HG03442 (cell line): ENCODE results near the gene PPIE.

ENCODE experiments used
- ATAC-seq: cut with Tn5 transposase; IDR thresholded peaks from one replicate; pipeline ENCODE4 v1.9.1; 2021; ENCODE audit warnings: mild to moderate bottlenecking, moderate library complexity; ENCODE audit not compliant: unreplicated experiment

The PPIE gene

DNA sequence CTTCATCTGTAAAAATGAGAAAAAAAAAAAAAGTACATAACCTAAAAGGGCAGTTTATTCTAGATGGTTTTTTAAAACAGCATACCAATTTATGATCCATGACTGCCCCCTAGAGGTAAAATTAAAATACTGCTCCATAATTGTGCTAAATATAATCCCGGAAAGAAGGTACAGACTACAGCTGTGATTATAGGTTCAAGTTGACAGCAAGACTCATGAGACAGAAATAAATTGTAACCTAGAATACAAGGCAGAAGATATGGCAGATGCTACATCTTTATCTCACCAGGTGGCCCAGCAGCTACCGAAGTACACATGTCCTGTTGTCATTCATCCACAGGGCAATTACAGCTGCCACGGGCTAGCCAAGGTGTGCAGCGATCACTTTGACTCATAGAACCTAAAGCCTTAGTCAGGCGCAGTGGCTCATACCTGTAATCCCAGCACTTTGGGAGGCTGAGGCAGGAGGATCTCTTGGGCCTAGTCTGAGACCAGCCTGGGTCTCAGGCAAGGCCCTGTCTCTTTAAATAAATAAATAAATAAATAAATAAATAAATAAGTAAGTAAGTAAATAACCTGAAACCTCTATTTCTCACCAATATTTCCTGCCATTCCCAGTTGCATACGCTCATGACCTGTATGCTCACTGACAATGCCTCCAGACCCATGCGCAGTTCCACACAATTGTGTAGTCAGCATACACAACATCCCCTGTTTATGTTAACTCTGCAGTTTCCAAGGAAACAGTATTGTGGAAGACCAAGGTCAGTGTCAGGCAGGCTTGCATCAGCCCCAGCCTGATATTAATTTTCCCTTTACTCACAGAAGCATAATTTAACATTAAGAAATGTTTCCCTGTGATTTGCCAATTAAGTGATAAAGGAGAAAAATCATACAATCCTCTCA, 18.3 kb upstream of the PPIE start:
- ATAC-seq: no peak

DNA sequence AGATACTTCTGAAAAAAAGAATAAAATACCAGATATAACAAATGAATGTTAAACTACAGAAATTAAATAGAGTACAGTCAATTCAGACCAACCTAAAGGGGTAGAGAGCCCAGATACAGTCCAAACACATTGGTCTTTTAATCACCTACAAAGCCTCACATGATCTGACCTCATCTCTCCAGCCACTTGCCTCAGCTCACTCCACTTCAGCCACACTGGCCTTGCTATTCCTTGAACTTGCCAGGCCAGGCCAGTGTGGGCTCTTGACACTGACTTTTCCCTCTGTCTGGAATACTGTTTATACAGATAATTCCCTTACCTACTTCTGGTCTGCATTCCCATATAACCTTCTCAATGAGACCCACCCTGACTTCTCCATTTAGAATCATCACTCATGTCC, 17.0 kb upstream of the PPIE start:
- no peak for ATAC-seq

DNA sequence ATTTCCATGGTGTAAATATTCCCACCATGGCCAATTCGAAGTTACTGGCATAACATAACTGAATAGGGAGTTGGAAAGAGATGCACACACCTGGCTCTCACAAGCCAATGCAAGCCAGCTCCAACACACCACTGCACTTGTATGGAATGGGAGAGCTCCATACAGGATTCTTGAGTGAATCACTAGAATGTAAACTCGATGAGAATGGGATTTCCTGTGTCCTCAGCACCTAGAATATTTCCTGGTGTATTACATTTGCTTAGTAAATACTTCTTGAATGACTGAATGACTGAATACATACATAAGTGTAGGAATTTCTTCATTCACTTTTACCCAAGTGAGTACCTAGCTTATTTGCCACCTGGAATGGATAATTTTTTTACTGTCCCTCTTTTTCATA, 16.2 kb upstream of the PPIE start:
- no peak for ATAC-seq

DNA sequence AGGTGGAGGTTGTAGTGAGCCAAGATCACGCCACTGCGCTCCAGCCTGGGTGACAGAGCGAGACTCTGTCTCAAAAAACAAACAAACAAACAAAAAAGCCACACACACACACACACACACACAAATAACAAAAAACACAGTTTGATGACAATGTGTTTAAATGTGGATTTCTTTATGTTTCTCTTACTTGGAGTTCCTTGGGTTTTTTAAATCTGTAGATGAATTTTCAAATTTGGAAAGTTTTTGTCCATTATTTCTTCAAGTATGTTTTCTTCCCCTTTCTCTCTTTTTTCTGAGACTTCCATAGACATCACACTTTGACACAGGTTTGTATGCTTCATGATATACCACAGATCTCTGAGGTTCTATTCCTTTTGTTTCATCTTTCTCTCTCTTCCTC, 12.1 kb upstream of the PPIE start:
- ATAC-seq: no peak

- ATAC-seq: no peak
Observed at GRCh38 chr1:39727221-39727931, 11.3 kb upstream of the PPIE start.

- ATAC-seq: no peak
Observed at GRCh38 chr1:39727932-39728317, 10.8 kb upstream of the PPIE start.

DNA sequence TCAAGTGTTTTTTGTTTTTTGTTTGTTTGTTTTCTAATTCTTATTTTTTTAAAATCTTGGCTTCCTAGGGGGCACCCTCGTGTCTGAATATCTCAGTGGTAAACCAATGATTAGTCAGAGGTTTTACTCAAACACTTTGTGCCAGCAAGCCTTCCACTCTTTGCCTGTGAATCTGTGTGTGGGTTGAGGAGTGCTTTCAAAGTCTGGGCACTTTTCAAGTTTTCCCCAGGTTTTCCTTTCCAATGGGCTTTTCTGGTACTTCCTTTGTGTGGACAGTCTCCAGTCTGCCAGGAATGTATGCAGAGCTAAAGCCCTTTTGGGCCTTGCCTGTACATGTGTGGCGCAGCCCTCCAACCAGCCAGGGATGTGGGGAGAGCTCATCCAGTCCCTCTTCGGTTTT, 9.7 kb upstream of the PPIE start:
- no peak for ATAC-seq

DNA sequence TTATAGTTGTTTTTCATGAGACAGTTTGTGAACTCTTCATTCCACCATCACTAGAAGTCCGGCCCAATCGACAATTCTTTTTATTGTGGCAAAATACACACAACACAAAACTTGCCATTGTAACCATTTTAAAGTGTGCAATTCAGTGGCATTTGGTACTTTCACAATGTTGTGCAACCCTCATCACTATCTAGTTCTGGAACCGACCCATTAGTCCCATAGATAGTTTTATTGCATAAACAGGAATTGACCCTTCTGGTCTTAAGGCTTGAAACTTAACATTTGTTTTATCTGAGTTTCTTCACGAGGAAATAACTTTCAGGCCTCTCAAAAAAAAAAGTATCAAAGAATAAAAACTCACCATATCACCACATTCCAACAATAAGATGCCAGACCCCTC, 8.8 kb upstream of the PPIE start:
- ATAC-seq: no peak

GRCh38 chr1:39732730-39733129, 6.0 kb upstream of the PPIE start:
- no peak for ATAC-seq

DNA sequence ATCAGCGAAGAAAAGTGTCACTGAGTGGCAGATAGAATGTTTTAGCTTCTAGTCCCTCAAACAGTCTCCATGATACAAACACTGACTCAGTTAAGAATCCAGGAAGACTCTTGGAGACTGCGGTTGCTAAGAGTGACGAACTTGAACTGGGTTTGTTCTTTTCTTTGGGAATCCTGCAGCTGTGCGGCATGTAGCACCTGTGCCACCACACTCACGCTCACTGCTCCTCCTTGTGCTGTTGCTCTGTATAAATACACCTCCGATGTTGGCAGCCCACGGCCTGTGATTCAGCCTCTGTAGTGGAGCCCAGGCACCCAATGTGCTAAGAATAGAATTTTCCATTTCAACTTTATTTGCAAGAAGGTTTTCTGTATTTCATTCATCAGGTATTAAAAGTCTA, 5.5 kb upstream of the PPIE start:
- ATAC-seq: no peak

DNA sequence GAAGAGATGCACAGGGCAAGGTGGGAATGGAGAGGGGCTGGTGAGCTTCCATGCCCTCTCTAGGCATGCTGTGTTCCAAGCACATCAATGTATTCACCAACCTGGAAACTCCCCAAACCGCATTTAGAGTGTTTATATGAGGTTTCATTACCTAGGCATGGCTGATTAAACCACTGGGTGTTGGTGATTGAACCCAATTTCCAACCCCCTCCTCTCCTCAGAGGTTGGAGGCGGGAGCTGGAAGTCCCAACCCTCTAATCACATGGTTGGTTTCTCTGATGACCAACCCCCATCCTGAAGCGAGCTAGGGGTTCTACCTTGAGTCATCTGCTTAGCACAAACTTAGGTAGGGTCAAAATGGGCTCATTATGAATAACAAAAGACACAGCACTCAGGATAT, 3.0 kb upstream of the PPIE start:
- no peak for ATAC-seq

GRCh38 chr1:39737546-39738169, 1.0 kb upstream of the PPIE start:
- ATAC-seq: no peak

GRCh38 chr1:39745016-39745670, 6.5 kb downstream of the PPIE start:
- no peak for ATAC-seq

GRCh38 chr1:39751595-39751994, 12.9 kb downstream of the PPIE start:
- ATAC-seq: no peak

DNA sequence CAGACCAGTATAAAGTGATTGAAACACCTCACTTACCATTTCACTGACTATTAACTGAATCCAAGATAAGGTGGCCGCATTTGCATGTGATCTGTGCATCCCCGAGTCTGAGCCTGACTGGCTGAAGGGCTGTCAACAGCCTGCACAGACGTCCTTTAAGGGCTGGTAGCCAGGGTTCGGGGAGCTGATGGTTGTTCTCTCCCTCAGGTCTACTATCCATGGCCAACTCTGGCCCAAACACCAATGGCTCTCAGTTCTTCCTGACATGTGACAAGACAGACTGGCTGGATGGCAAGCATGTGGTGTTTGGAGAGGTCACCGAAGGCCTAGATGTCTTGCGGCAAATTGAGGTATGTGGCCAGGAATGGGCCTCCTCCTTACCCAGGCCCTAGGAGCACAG, 14.0 kb downstream of the PPIE start:
- ATAC-seq: no peak

DNA sequence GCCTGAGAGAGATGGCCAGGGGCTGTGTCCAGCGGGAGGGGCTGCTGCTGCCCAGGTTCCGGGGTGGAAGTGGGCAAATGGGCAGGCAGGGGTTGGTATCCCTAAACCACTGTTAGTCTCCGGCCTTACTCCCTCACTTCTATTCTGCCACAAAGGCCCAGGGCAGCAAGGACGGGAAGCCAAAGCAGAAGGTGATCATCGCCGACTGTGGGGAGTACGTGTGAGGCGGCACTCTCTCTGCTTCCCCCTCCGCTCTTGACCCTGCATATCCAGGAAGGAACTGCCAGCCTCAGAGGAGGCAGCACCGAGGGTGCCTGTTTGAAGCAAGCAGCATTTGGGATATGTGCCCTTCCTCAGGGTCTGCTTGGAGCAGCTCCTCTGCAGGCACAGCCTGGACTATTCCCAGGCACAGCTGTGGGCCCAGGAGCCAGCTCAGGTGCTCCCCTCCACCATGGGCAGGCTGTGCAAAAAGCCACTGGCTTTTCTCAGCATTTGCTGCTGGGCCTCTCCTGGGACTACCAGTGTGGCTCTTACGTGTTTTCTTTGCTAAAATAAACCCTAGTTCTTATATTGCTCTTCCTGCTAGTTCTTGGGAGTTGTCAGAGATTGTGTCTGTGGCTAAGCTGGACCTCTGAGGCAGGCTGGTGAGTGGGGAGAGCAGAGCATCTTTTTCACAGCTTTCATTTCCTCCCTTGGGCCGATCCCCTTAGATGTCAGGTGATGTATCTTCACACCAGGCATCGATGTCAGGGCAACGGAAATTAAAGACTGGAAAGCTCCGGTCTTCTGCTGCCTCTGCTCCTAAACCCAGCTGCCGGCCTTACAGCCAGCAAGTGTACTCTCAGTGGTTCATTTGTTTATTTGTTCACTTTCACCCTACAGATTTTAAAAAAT, 14.7 kb downstream of the PPIE start:
- no peak for ATAC-seq

- no peak for ATAC-seq
Observed at GRCh38 chr1:39754026-39754570, 15.4 kb downstream of the PPIE start.

GRCh38 chr1:39754906-39755504, 16.3 kb downstream of the PPIE start:
- ATAC-seq: no peak

- no peak for ATAC-seq
Observed at GRCh38 chr1:39755965-39756659, 17.4 kb downstream of the PPIE start.
